ENCODE results near the gene DGAT2. TPM values are rescaled to one million over a fixed set of nuclear protein-coding genes. Genes with fewer than 3 reads are reported as not detected.

The DGAT2 gene
- total RNA-seq, 1 donor from 2014 or later, result 2.6 TPM

GRCh38 chr11:75813622-75814039 lies 45.1 kb downstream of the DGAT2 start:
- DNase-seq (ENCODE audit: low read depth), result peak; percentile 67
- Histone ChIP-seq H3K27me3 (ENCODE audit: control insufficient read depth, insufficient read depth, low read length) (no peaks in the 10 kb centered on the region), H3K4me3 (ENCODE audit: low read depth, low read length) (no peak overlapping the region), H3K36me3 (ENCODE audit: control insufficient read depth, insufficient read depth, low read length) (no peaks in the 10 kb centered on the region)
- no peak for FAIRE-seq
- no peak for TF ChIP-seq CTCF (IDR thresholded peaks at IDR 0.05; ENCODE audit: insufficient read depth, low read length, severe bottlenecking)

- Histone ChIP-seq H3K27me3 (ENCODE audit: control insufficient read depth, insufficient read depth, low read length) (no peaks in the 10 kb centered on the region), H3K36me3 (ENCODE audit: control insufficient read depth, insufficient read depth, low read length) (no peaks in the 10 kb centered on the region), H3K4me3 (ENCODE audit: low read depth, low read length) (peak overlapping the region; percentile 79)
- DNase-seq (ENCODE audit: low read depth), result peak; percentile 77
- no peak for TF ChIP-seq CTCF (IDR thresholded peaks at IDR 0.05; ENCODE audit: insufficient read depth, low read length, severe bottlenecking)
- FAIRE-seq, result no peak
Measured at GRCh38 chr11:75814363-75814676, 45.7 kb downstream of the DGAT2 start.

GRCh38 chr11:75814677-75815344 lies 46.2 kb downstream of the DGAT2 start, which contains the start of gene UVRAG:
TSS of gene UVRAG (plus strand) at chr11:75815210. CDS start at chr11:75815408, 198 bp downstream.
- H3K27me3 ChIP-seq (ENCODE audit: control insufficient read depth, insufficient read depth, low read length), result no peaks in the 10 kb centered on the region
- H3K4me3 ChIP-seq (ENCODE audit: low read depth, low read length), result peak within 1 kb of the TSS; percentile 79
- FAIRE-seq (no peak), DNase-seq (ENCODE audit: low read depth) (peak; percentile 98)
- TF ChIP-seq CTCF (IDR thresholded peaks at IDR 0.05; ENCODE audit: insufficient read depth, low read length, severe bottlenecking), result no peak
- H3K36me3 ChIP-seq (ENCODE audit: control insufficient read depth, insufficient read depth, low read length), result no peaks in the 10 kb centered on the region

- Histone ChIP-seq H3K27me3 (ENCODE audit: control insufficient read depth, insufficient read depth, low read length) (no peaks in the 10 kb centered on the region), H3K36me3 (ENCODE audit: control insufficient read depth, insufficient read depth, low read length) (no peaks in the 10 kb centered on the region), H3K4me3 (ENCODE audit: low read depth, low read length) (peak overlapping the region; percentile 79)
- no peak for TF ChIP-seq CTCF (IDR thresholded peaks at IDR 0.05; ENCODE audit: insufficient read depth, low read length, severe bottlenecking)
- DNase-seq (ENCODE audit: low read depth) (no peak), FAIRE-seq (no peak)
Measured at GRCh38 chr11:75815345-75816168, 47.0 kb downstream of the DGAT2 start.

GRCh38 chr11:75816561-75817239 lies 48.1 kb downstream of the DGAT2 start:
- no peaks in the 10 kb centered on the region for H3K27me3 ChIP-seq (ENCODE audit: control insufficient read depth, insufficient read depth, low read length)
- FAIRE-seq (no peak), DNase-seq (ENCODE audit: low read depth) (no peak)
- H3K4me3 ChIP-seq (ENCODE audit: low read depth, low read length), result peak overlapping the region; percentile 79
- TF ChIP-seq CTCF (IDR thresholded peaks at IDR 0.05; ENCODE audit: insufficient read depth, low read length, severe bottlenecking), result no peak
- no peaks in the 10 kb centered on the region for H3K36me3 ChIP-seq (ENCODE audit: control insufficient read depth, insufficient read depth, low read length)
